BJ (cell line): Measurements from ENCODE around the gene NLGN1. TPM values are rescaled to one million over a fixed set of nuclear protein-coding genes. Genes with fewer than 3 reads are reported as not detected.

Source experiments
- CTCF ChIA-PET: fragments of 350-600 bp; formaldehyde crosslinking; extraction: SDS; loops from one replicate; lab custom pipeline; 2021; ENCODE audit warnings: antibody characterized with exemption, inconsistent platforms; lab: Yijun Ruan, JAX
- POLR2A ChIA-PET: fragments of 300-600 bp; sonication (Branson Sonifier 250); formaldehyde crosslinking; extraction: SDS; loops from one replicate; lab custom pipeline; 2021; ENCODE audit warnings: antibody characterized with exemption; lab: Charles Lee
- DNase-seq: peaks from one replicate; pipeline ENCODE4 v3.0.0-alpha.2; 2011; ENCODE audit warnings: low read depth
- H3K27me3 ChIP-seq: 2 replicates; pipeline ENCODE4 v1.6.0; 2011; ENCODE audit warnings: low read length; ENCODE audit not compliant: control insufficient read depth, insufficient read depth
- H3K36me3 ChIP-seq: 2 replicates; pipeline ENCODE4 v1.5.1; 2011; ENCODE audit warnings: low read length; ENCODE audit not compliant: control insufficient read depth, insufficient read depth
- H3K4me3 ChIP-seq: 2 replicates; pipeline ENCODE4 v1.5.1; 2011; ENCODE audit warnings: low read depth, mild to moderate bottlenecking, control low read depth, low read length
- CTCF ChIP-seq: IDR thresholded peaks from 2 replicates; pipeline ENCODE4 v1.5.1; 2011; ENCODE audit warnings: low read depth, mild to moderate bottlenecking, control low read depth, inconsistent platforms, low read length, moderate library complexity; ENCODE audit not compliant: insufficient read depth
- polyA plus RNA-seq: library from polyadenylated mRNA; depleted of rRNA; stranded (reverse); fragments of >200 nt; gene quantifications from 2 replicates; pipeline ENCODE4 v1.2.3, GENCODE V29; 2011

NLGN1 gene
- polyA plus RNA-seq, 1 experiment = 15.5 TPM

GRCh38 chr3:174243171-174243570, 845.6 kb downstream of the NLGN1 start:
- no peaks in the 10 kb centered on the region for H3K27me3 ChIP-seq
- DNase-seq = peak; percentile 4
- POLR2A ChIA-PET = no interaction called here
- CTCF ChIA-PET = interaction anchor here (1.4 kb wide), 1 partner anchor 14 kb away, joined by 3 read pairs; no protein-coding TSS in a partner anchor
- no peak overlapping the region for H3K4me3 ChIP-seq
- H3K36me3 ChIP-seq = no peaks in the 10 kb centered on the region
- no peak for TF ChIP-seq CTCF

DNA sequence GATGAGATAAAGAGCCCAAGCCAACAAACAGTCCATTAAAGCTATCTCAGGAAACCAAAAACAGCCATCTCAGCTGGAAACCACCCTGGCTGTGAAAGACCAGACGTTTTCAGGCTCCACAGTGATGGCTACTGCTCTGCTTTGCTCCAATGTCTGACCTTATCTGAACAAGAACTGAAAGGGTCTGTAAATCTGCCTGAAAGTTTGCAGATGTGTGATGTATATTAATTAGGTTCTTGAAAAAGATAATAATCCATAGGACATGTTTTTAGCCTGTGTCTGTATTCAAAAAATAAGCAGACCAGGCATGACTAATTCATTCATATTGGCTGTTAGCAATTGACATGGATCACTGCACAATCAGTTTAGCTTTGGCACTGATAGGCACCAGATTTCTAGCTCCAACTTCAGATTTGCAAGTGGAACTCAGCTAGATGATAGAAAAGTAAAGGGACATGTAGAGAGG, 850.2 kb downstream of the NLGN1 start:
- POLR2A ChIA-PET = no interaction called here
- DNase-seq = no peak
- CTCF ChIA-PET = interaction anchor here (1.2 kb wide), 1 partner anchor 105 kb away, joined by 3 read pairs; no protein-coding TSS in a partner anchor
- Histone ChIP-seq H3K36me3 (no peaks in the 10 kb centered on the region), H3K27me3 (no peaks in the 10 kb centered on the region), H3K4me3 (no peak overlapping the region)
- no peak for TF ChIP-seq CTCF

GRCh38 chr3:174251681-174252080, 854.1 kb downstream of the NLGN1 start:
- ChIA-PET POLR2A (no interaction called here), CTCF (no interaction called here)
- Histone ChIP-seq H3K27me3 (no peaks in the 10 kb centered on the region), H3K36me3 (no peaks in the 10 kb centered on the region), H3K4me3 (no peak overlapping the region)
- DNase-seq = no peak
- no peak for TF ChIP-seq CTCF

DNA sequence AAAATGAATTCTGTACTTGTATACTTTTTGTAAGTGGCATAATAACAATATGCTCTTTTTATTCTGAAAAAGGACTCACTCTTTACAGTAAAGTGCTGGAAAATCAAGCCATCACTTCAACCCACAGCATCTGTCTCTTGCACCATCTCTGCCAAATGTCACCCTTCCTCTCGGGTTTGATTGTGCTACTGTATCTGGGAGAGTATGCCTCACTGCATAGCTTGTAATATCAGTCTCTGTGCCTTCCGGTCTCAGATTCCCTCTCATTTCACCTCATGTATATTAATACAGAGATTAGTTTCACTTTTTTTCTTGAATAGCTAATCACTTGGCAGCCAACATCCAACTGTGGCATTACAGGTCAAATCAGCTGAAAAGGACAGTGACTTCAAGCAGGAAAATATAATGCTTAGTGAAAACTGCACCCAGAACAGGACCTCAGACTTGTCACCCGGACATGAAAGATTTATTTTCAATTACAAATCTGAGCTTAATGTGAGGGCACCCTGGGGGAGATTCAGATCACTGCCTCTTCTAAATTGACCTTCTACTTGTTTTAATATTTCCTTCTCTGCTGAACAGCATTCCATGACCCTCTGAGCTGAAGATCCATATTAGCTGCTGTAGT, 855.8 kb downstream of the NLGN1 start:
- H3K27me3 ChIP-seq = no peaks in the 10 kb centered on the region
- no peak overlapping the region for H3K4me3 ChIP-seq
- no peaks in the 10 kb centered on the region for H3K36me3 ChIP-seq
- no peak for TF ChIP-seq CTCF
- no peak for DNase-seq
- ChIA-PET POLR2A (no interaction called here), CTCF (interaction anchor here (0.5 to 1.0 kb wide), 2 partner anchors 30 to 33 kb away, joined by 3 read pairs; no protein-coding TSS in a partner anchor)

DNA sequence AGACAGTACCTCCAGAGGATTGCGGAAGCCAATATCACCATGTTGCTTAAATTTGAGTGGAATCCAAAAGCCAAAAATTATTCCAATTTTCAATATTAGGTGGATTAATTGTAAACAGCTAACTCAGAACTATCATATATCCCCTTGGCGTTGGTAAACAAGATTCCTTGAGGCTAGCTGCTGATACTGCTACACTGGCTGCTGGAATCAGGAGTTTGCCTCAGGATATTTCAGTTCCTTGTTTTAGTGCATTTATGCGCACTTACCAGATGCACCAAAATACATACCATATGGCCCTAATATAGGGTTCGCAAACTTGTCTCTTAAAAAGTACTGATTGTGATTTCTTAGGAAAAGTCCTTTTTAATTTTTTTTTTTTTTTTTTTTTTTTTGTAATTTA, 856.4 kb downstream of the NLGN1 start:
- ChIA-PET POLR2A (no interaction called here), CTCF (interaction anchor here (0.5 to 1.0 kb wide), 2 partner anchors 30 to 33 kb away, joined by 3 read pairs; no protein-coding TSS in a partner anchor)
- TF ChIP-seq CTCF = no peak

More for the DNA sequence above, 856.4 kb downstream of the NLGN1 start:
- Histone ChIP-seq H3K36me3 (no peaks in the 10 kb centered on the region), H3K27me3 (no peaks in the 10 kb centered on the region), H3K4me3 (no peak overlapping the region)
- DNase-seq = no peak
